A673 (cell line): ENCODE results near the gene WNT2B. TPM values are rescaled to one million over a fixed set of nuclear protein-coding genes. Genes with fewer than 3 reads are reported as not detected.

Experiments
- BruUV-seq: library from RNA; stranded (reverse); fragments of 400-500 nt; replicated peaks from 2 replicates; lab custom pipeline; 2021; lab: Mats Ljungman, UMichigan
- CTCF ChIA-PET: fragments of 300-600 bp; sonication (Branson Sonifier 250); formaldehyde crosslinking; loops from one replicate; lab custom pipeline; 2022; ENCODE audit warnings: antibody characterized with exemption; lab: Charles Lee
- POLR2A ChIA-PET: fragments of 300-600 bp; sonication (Branson Sonifier 250); formaldehyde crosslinking; loops from one replicate; lab custom pipeline; 2022; ENCODE audit warnings: antibody characterized with exemption; ENCODE audit not compliant: low non-redundant PET; lab: Charles Lee
- DNase-seq: peaks from one replicate; pipeline ENCODE4 v3.0.0-alpha.2; 2015; ENCODE audit warnings: low spot score
- H3K27ac ChIP-seq: fragments of 200-600 bp; sonication (generic); 2 replicates; pipeline ENCODE4 v1.5.1; 2016; ENCODE audit warnings: mixed run types, low read depth, mild to moderate bottlenecking, mixed read lengths, antibody characterized with exemption, low read length; ENCODE audit not compliant: poor library complexity, severe bottlenecking
- H3K27me3 ChIP-seq: fragments of 200-600 bp; sonication (generic); replicated peaks from 2 replicates; pipeline ENCODE4 v1.6.1; 2017; ENCODE audit warnings: mixed run types, low read depth, mild to moderate bottlenecking, mixed read lengths, antibody characterized with exemption, low read length; ENCODE audit not compliant: insufficient read depth, poor library complexity
- H3K36me3 ChIP-seq: fragments of 200-600 bp; sonication (generic); 2 replicates; pipeline ENCODE4 v1.6.1; 2016; ENCODE audit warnings: mixed run types, mild to moderate bottlenecking, mixed read lengths, antibody characterized with exemption, low read length; ENCODE audit not compliant: insufficient read depth, poor library complexity, severe bottlenecking
- H3K4me1 ChIP-seq: fragments of 200-600 bp; sonication (generic); 2 replicates; pipeline ENCODE4 v1.6.1; 2017; ENCODE audit warnings: mixed run types, mild to moderate bottlenecking, mixed read lengths, antibody characterized with exemption, low read length; ENCODE audit not compliant: insufficient read depth, poor library complexity, severe bottlenecking
- H3K4me3 ChIP-seq: fragments of 200-600 bp; sonication (generic); 2 replicates; pipeline ENCODE4 v1.5.1; 2016; ENCODE audit warnings: low read depth, mixed run types, mild to moderate bottlenecking, mixed read lengths, low read length; ENCODE audit not compliant: poor library complexity, severe bottlenecking
- H3K9me3 ChIP-seq: fragments of 200-600 bp; sonication (generic); 2 replicates; pipeline ENCODE4 v1.6.1; 2016; ENCODE audit warnings: mixed run types, low read depth, mild to moderate bottlenecking, mixed read lengths, antibody characterized with exemption, low read length; ENCODE audit not compliant: poor library complexity, severe bottlenecking
- EZH2 ChIP-seq: fragments of 200-600 bp; sonication (generic); IDR thresholded peaks from 2 replicates; pipeline ENCODE4 v1.6.1; 2017; ENCODE audit warnings: borderline replicate concordance, low read depth, mild to moderate bottlenecking, mixed read lengths, antibody characterized with exemption, low read length; ENCODE audit not compliant: poor library complexity, severe bottlenecking
- intact Hi-C: fragments of 100-400 bp; cut with micrococcal nuclease; formaldehyde crosslinking; loops from one replicate; pipeline ENCODE4 v1.10.0; 2022; ENCODE audit not compliant: unreplicated experiment
- total RNA-seq: library from RNA; stranded (reverse); gene quantifications from 2 replicates; pipeline ENCODE4 v1.2.3, GENCODE V29; 2021
- TF ChIP-seq, protein P1 (sequence below): fragments of 300-800, 200-600 bp; sonication (generic); conservative IDR thresholded peaks from 2 replicates; pipeline ENCODE4 v1.5.1; 2017; ENCODE audit warnings: low read depth, mild to moderate bottlenecking, antibody characterized with exemption, low read length, moderate library complexity, mixed read lengths

The WNT2B gene
- total RNA-seq, 1 experiment from 2014 or later, result 0.32 TPM

- CTCF ChIA-PET, result no interaction called here
- POLR2A ChIA-PET, result no interaction called here
- TF ChIP-seq, protein P1, sequence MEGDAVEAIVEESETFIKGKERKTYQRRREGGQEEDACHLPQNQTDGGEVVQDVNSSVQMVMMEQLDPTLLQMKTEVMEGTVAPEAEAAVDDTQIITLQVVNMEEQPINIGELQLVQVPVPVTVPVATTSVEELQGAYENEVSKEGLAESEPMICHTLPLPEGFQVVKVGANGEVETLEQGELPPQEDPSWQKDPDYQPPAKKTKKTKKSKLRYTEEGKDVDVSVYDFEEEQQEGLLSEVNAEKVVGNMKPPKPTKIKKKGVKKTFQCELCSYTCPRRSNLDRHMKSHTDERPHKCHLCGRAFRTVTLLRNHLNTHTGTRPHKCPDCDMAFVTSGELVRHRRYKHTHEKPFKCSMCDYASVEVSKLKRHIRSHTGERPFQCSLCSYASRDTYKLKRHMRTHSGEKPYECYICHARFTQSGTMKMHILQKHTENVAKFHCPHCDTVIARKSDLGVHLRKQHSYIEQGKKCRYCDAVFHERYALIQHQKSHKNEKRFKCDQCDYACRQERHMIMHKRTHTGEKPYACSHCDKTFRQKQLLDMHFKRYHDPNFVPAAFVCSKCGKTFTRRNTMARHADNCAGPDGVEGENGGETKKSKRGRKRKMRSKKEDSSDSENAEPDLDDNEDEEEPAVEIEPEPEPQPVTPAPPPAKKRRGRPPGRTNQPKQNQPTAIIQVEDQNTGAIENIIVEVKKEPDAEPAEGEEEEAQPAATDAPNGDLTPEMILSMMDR, result no peak
- no peak for TF ChIP-seq EZH2
- no peaks in the 10 kb centered on the region for H3K9me3 ChIP-seq
- peaks cover 19% of the 10 kb centered on the region for H3K27me3 ChIP-seq
- DNase-seq, result no peak
- no TSS peak for BruUV-seq
- intact Hi-C loops, result no loop called here
- H3K36me3 ChIP-seq, result no peaks in the 10 kb centered on the region
- no peak overlapping the region for H3K27ac ChIP-seq
- H3K4me3 ChIP-seq, result no peak overlapping the region
- peaks cover 10% of the 10 kb centered on the region for H3K4me1 ChIP-seq
These were observed 2.9 kb upstream of the WNT2B start for GRCh38 chr1:112505878-112506277.

GRCh38 chr1:112506306-112506705 lies 2.5 kb upstream of the WNT2B start:
- no peak for TF ChIP-seq EZH2
- TF ChIP-seq, protein P1, result no peak
- Histone ChIP-seq H3K36me3 (no peaks in the 10 kb centered on the region), H3K4me3 (no peak overlapping the region), H3K9me3 (no peaks in the 10 kb centered on the region), H3K27me3 (peaks cover 19% of the 10 kb centered on the region), H3K4me1 (peaks cover 10% of the 10 kb centered on the region), H3K27ac (no peak overlapping the region)
- intact Hi-C loops, result no loop called here
- BruUV-seq, result no TSS peak
- POLR2A ChIA-PET, result no interaction called here
- DNase-seq, result no peak
- CTCF ChIA-PET, result no interaction called here

DNA sequence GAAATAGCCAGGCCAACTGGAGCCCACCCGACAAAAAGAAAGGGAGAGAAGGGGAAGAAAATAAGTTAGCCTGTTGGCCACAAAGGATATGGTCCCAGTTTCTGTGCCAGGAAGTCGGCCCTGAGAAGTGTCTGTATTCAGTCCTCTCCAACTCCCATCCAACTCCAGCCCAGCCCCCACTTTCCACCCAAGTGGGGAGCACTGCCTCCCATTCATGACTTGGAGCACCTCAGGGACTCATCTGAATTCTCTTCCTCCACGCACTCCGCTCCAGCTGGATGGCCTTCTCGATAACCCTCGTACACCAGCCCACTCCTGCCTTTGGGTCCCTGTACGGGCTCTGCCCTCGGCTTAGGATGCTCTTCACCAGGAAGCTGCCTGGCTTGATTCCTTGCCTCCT lies 2.0 kb upstream of the WNT2B start:
- H3K27me3 ChIP-seq, result peaks cover 19% of the 10 kb centered on the region

More for the DNA sequence above, 2.0 kb upstream of the WNT2B start:
- no peaks in the 10 kb centered on the region for H3K36me3 ChIP-seq
- ChIA-PET POLR2A (no interaction called here), CTCF (no interaction called here)
- intact Hi-C loops, result no loop called here
- peaks cover 10% of the 10 kb centered on the region for H3K4me1 ChIP-seq
- DNase-seq, result no peak
- H3K4me3 ChIP-seq, result no peak overlapping the region
- no peaks in the 10 kb centered on the region for H3K9me3 ChIP-seq
- BruUV-seq, result no TSS peak
- TF ChIP-seq, protein P1, result no peak
- no peak for TF ChIP-seq EZH2
- no peak overlapping the region for H3K27ac ChIP-seq
